NCI-H1105 (cell line): ENCODE measurements around the gene UQCC2.

Experiments
- DNase-seq: peaks from one replicate; lab custom pipeline; 2025; lab: John Stamatoyannopoulos, UW

UQCC2 gene

DNA sequence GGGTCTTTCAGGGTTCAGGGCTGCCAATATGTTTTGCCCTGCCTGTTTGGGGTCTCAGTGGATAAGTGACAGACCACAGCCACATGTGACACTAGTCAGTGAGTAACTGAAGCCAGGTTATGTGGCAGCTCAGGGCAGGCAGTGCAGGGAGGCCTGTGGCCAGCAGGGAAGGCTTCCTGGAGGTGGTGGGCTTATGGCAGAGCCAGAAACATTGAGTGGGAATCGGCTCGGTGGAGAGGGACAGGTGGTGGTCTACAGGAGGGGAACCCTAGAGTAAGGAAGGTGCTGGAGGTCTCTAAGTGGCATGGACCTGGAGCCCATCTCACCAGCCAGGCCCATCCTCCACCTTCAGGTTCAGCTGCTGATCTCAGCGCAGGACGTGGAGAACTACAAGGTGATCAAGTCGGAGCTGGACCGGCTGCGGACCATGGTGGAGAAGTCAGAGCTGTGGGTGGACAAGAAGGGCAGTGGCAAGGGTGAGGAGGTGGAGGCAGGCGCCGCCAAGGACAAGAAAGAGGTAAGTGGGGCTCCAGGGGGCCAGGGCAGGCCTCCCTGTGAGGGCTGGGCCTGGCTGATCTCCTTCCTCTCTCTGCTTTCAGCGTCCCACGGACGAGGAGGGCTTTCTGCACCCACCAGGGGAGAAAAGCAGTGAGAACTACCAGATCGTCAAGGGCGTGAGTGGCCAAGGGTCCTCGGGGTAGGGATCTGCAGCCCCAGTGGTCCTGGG is 34.9 kb downstream of the UQCC2 start:
- no peak for DNase-seq

DNA sequence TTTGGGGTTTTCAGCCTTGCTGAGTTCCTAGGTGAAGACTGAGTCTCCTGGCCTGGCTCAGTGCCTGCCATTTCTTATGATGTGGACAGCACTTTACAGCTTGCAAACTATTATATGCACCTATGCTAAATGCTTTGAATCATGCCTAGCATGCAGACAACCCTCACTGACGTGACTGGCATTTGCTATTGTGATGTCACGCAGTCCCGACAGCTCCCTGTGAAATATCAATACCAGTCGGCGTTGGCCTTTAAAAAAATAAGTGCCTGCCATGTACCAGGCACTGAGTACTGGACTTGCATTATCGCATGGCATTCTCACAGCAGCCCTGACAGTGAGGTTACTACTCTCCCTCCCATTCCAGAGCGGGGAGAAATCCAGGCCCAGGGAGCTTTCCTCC is 35.5 kb downstream of the UQCC2 start:
- no peak for DNase-seq

DNA sequence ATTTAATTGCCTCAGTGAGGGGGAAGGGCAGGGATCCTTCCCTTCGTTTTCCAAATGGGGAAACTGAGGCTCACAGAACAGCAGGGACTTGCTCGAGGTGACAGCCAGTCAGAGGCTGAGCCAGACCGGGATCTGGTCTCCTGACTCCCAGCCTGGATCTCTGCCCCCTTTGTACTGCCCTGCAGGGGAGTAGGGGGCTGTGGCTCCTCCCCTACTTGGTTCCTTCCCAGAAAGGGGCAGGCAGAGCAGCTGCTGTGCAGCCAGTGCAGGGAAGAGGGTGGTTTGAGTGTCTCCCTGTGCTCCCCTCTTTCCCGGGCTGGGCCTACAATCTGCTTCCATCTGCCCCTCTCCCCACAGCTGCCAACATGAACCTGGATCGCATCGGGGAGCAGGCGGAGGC is 37.6 kb downstream of the UQCC2 start:
- DNase-seq: no peak

DNA sequence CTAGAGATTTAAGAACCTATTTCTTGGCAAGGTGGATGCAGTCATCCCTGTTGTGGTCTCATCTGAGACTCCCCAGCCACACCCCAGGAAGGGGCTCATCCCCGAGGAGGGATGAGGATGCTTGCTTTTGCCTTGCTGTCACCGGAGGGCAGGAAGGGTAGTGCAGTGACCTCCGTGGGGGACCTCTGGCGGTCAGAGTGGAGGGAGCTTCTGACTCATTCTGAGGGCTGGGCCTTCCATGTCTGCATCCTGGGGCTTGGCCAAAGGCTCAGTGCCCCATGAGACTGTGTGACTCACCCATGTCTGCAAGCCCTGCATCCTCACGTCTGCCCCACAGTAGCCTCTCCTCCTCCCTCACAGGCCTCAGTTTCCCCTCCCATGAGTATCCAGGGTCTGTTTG is 38.7 kb downstream of the UQCC2 start:
- DNase-seq: no peak

DNA sequence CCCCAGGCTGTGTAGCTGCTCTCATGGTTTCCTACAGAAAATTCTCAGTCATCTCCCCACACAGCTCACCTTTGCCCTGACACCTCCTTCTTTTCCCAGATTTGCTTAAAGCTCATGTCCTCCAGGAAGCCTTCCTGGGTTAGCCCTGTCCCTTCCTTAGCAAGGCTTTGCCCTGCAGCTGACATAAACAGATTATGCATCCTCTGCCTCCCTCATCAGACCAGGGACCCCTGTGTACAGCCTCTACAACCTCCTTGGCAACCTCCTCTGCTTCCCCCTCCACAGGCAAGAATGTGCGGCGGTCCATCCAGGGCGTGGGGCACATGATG is 39.8 kb downstream of the UQCC2 start:
- no peak for DNase-seq

DNA sequence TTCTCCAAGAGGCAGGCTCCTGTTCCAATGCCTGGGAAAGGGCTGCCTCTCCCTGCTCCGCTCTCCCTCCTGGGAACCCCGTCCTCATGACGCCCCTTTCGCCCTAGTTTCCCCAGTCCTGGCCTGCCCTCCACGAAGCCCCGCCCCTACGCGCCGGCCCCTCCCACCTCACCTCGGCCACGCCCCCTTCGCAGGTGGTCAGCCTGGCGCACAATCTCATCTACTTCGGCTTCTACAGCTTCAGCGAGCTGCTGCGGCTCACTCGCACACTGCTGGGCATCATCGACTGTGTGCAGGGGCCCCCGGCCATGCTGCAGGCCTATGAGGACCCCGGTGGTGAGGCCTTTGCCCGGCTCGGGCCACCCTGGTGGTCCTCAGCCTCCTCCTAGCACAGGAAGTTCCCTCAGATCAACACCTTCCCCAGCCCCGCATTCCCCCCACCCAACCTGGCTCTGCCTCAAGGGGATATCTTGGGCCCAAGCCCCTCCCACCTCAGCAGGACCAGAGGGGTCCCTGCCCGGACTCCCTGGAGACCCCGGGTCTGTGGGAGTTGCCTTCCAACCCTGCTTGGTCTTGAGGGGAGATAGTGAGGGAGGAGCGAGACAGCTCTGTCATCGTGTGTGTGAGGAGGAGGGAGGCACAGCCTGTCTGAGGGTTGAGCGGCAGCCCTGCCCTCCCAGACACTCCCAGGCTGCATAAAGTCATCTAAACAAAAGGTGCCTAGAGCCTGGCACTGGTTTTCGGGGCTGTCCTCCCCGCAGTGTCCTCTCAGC is 40.3 kb downstream of the UQCC2 start:
- DNase-seq: no peak

DNA sequence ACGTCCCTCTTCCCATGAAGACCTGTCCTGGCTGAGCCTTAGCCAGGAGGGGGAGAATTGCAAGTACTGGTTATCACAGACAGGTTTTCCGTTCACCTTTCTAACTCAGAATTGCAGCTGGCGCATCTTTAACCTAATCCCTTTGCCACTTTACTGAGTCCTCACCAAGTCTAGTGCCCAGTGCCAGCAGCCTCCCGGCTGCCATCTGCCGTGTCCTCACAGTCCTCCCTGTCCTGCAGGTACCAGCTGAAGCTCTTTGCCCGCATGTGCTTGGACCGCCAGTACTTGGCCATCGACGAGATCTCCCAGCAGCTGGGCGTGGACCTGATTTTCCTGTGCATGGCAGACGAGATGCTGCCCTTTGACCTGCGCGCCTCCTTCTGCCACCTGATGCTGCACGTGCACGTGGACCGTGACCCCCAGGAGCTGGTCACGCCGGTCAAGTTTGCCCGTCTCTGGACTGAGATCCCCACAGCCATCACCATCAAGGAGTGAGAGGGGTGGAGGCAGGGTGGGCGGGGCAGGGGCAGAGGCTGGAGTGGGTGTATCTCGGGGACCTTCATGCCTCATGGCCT is 41.3 kb downstream of the UQCC2 start:
- DNase-seq: no peak

DNA sequence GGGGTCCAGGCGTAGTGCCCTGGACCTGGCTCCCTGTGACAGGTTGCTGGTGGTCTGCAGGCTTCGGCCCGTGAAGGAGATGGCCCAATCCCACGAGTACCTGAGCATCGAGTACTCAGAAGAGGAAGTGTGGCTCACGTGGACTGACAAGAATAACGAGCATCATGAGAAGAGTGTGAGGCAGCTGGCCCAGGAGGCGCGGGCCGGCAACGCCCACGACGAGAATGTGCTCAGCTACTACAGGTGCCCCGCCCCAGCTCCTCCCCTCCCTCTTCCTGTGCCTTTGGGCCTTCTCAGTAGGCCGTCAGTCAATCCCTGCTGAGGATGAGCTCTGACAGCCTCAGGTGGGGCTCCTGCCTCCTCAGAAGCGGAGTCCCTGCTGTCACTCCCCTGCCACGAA is 42.6 kb downstream of the UQCC2 start:
- no peak for DNase-seq

DNA sequence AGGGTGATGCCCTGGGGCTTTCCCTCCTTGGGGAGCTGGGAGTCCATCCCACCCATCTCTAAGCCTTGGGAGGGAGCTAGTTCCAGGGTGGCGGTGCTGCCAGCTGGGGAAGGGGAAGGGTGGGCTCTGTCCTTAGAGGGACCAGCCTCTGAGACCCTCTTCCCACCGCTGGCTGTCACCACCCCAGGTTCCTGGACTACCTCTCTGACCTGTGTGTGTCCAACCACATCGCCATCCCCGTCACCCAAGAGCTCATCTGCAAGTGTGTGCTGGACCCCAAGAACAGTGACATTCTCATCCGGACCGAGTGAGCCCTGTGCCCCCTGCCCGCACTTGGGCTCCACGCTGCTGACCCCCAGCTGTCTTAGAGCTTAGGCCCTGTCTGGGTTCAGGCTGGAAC is 43.2 kb downstream of the UQCC2 start:
- DNase-seq: no peak

DNA sequence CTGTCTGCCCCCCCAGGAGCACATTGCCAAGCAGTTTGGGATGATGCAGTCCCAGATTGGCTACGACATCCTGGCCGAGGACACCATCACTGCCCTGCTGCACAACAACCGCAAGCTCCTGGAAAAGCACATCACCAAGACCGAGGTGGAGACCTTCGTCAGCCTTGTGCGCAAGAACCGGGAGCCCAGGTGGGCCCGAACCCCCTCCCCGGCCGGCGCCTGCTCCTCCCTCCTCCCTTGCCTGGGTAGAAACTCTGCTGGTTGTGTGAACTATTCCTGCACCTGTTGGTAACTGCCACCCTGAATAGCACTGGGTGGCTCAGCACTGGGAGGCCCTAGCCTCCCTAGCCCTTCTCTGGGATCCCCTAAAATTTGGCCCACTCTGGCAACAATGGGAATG is 43.7 kb downstream of the UQCC2 start:
- DNase-seq: no peak

DNA sequence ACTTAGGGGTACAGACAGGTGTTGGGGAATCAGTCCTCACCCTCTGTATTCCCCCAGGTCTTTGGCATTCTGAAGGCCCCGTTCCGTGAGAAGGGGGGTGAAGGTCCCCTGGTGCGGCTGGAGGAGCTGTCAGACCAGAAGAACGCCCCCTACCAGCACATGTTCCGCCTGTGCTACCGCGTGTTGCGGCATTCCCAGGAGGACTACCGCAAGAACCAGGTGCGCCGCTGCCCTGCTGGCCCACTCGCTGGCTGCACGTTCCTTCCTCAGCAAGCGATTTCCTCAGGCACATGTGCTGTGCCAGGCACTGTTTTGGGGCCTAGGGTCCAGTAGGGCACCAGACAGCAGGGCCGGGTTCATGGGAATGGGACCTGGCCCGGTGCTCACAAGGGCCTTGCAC is 44.4 kb downstream of the UQCC2 start:
- DNase-seq: no peak

DNA sequence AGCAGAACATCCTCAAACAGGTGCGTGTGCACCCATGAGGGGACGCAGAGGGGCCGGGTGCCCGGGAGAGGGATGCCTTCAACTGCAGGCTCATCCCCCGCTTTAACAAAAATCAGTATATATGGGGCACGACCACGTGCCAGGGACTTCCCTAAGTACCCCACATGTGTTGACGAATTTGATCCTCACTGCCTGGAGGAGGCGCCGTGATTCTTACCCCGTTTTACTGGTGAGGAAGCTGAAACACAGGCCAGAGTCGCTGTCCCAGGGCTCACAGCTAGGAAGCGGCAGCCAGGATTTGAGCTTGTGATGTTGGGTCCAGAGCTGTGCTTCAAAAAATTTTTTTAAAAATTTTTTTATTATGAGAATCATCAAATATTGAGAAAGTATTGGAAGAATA is 45.5 kb downstream of the UQCC2 start:
- DNase-seq: no peak

DNA sequence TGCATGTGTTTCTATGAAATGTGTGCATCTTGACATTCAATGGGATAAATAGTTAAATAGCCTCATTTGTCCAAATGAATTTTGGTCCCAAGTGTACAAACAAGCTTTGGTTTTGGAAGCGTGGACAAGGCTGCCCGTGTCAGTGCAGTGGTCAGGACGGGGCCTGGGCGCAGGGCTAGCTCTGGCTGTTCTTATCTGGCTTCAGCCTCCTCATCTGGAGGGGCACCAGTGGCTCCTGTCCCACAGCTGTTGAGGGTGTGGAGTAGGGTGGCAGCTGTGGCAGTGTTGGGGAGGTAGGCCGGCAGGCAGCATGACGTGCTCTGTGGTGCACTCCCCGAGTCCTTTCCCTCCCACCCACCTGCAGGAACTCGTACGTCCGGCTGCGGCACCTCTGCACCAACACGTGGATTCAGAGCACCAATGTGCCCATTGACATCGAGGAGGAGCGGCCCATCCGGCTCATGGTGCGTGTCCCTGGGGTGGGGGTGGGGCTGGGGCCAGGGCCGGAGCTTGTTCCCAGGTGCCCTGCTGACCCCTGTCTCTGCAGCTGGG is 46.9 kb downstream of the UQCC2 start:
- no peak for DNase-seq

DNA sequence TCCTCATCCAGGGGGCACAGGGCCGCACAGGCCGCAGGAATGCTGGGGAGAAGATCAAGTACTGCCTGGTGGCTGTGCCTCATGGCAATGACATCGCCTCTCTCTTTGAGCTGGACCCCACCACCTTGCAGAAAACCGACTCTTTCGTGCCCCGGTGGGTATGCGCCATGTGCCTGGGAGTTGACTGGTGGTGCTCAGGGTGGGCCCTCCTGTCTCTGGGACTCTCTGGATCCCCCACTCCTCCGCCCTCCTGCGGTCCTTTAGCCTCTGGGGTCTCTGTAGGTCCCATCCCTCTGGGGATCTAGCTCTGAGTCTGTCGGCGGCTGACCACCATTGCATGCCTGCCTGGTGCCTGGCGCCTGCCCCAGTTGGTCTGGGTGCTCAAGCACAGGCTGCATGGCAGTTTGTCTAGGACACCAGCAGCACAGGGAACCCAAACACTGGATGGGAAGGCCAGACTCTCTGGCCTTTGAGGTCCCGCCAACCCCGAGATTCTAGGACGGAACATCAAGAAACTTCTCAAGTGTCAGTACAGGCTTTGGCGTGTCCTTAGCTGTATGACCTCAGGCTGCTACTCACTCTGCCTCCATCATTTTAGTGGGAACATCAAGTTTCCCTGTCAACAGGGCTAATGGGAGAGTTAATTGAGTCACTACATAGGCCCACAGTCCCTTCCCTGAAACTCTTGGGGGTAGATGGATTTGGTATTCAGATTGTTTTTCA is 47.6 kb downstream of the UQCC2 start:
- DNase-seq: no peak

DNA sequence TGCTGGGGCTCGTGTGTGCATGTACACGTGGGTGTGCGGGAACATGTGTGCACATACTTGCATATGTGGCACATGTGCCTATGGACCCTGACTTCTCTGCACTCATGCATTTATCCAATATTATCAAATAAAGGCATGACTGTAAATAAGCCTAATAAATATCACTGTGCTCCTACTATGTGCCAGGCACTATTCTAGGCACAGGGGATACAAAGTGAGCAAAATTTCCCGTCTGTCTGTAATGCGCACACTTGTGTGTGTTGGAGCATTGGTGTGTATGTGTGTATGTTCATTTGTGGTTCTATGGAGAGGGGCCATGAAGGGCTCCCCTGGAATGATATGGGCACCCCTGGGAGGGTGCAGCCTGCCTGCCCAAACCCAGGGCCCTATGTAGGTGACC is 48.5 kb downstream of the UQCC2 start:
- DNase-seq: no peak

DNA sequence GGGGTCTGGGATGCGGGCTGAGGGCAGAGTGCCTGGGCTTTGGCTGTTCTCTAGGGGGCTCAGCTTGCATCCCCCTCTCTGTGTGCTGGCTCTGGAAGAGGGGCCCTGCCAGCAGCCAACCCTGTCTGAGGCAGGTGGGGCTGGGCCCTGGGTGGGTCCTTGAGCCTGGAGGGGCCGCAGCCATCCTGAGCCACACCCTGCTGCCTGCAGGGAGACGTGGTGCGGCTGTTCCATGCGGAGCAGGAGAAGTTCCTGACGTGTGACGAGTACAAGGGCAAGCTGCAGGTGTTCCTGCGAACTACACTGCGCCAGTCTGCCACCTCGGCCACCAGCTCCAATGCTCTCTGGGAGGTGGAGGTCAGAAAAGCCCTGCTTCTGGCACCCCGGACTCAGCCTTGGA is 49.2 kb downstream of the UQCC2 start:
- DNase-seq: no peak

DNA sequence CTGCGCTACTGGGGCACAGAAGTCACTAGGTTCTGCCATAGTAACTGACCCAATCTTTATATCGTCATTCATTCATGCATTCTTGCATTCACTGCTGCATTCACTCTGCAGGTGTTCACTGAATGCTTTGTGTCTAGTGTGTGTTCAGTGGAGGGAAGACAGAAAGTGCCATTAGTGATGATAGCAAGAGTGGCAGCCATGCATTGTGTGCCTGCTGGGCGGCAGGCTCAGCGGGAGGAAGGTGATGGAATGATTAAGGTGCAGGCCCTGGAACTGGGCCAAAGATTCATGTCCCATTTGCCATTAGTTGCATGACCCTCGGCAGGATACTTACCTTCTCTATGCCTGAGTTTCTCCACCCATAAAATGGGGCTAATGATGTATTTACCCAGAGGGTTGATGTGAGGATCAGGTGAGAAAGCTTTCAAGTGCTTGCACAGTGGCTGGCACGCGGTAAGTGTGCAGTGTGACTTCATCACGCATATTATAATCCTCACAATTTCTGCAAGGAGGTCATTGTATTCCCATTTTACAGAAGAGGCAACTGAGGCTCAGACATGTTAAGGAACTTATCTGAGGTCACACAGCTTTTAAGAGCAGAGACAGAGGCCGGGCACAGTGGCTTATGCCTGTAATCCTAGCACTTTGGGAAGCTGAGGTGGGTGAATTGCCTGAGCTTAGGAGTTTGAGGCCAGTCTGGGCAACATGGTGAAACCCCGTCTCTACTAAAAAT is 50.2 kb downstream of the UQCC2 start:
- DNase-seq: no peak

DNA sequence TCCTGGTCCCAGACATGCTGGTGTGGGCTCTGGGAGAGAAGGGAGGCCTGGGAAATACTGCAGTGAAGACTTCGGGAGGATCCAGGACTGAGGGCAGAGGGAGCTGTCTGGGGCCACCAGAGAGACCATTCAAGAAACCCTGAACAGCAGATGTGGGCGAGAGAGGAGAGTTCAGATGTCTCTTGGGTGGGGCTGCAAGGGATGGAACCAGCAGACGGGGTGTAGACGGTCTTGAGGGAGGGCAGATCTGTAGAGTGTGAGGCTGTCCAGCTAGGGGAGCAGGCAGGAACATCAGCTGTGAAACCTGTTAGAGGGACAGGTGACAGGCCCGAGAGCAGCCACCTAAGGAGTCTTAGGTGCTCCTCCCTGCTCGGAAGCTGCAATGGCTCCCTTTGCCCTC is 51.5 kb downstream of the UQCC2 start:
- no peak for DNase-seq

DNA sequence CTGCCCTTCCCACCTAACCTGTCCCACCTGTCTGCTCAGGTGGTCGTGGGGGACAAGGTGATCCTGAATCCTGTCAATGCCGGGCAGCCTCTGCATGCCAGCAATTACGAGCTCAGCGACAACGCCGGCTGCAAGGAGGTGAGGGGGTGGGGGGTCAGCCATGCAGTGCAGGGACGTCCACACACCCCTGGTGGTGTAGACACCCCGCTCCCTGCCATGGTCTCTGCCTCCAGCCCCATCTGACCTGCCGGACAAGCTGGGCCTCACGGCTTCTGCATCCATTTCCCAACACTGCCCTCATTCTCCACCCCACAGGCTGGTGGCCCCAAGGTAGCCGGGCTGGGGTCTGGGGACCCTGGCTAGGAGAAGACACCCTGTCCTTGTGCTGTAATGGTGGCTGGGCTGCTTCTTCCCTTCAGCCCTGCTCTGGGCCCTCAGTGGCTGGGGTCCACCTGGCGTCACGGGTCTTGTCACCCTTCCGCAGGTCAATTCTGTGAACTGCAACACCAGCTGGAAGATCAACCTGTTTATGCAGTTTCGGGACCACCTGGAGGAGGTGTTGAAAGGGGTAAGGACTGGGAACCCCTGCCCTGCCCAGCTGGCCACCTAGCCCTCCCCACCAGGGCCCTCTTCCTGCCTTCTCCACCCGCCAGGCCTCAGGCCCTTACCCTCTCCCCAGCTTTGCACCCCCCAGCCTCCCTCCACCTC is 52.4 kb downstream of the UQCC2 start:
- no peak for DNase-seq

DNA sequence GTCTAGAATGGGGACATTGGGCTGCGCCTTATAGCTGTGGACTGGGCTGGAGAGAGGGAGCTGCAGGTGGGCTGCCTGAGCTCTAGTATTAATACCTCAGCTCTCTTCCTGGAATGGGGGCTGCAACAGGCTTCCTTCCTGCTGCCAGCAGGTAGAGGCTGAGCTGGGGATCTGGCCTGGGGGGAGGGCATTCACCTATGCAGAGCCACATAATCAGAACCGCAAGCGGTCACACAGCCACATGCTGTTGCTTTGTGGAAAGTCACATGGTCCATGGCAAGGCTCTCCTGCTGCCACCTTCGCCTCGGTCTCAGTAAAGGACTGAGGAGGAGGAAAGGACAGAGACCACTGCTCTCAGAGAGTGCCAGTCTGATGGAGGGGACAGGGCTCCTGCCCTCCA is 54.7 kb downstream of the UQCC2 start:
- no peak for DNase-seq

DNA sequence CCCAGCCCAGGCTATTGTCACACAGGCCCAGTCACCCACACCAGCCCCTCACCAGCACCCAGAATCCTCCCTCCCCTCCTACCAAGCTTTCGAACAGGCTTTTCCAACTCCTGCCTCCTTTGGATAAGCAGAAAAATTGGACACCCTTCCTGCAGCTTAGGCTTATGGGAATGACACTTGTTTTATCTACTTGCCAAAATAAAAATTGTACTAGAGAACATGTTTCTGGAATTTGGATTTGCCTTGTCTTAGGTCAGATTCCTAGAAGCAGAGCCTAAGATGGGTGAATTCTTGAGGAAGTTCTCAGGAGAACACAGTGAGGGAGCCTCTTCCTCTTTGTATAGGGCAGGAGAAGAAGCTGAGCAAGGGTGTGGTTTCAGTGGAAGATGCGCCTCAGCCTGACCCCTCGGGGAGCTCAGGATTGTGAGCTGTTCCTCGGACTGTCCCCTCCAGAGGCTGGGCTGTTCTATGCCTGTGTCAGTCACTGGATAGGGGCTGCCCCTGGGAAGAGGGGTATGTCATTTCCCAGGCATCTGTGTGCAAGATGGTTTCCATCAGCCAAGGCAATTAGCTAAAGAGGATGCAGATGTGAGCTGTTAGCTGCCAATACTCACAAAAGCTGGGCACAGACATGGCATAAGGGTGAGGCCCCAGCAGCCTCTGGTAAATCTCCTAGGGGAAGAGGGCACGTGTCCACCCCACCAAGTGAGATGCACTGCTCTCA is 56.5 kb downstream of the UQCC2 start:
- DNase-seq: no peak
